B cell (primary cell): ENCODE measurements around the gene HAO1. TPM values are rescaled to one million over a fixed set of nuclear protein-coding genes. Genes with fewer than 3 reads are reported as not detected.

Experiments used
- ATAC-seq: fragments of 200-7000 bp; cut with Tn5 transposase; one replicate; pipeline ENCODE4 v1.10.0; 2021; ENCODE audit warnings: low read depth, mild to moderate bottlenecking, moderate number of reproducible peaks, moderate library complexity
- CTCF ChIA-PET: fragments of 350-600 bp; sonication (Branson Sonifier 250); formaldehyde crosslinking; loops from one replicate; lab custom pipeline; 2021; ENCODE audit warnings: antibody characterized with exemption, inconsistent platforms; lab: Charles Lee
- POLR2A ChIA-PET: fragments of 350-600 bp; sonication (Branson Sonifier 250); formaldehyde crosslinking; loops from one replicate; lab custom pipeline; 2021; ENCODE audit warnings: antibody characterized with exemption; lab: Charles Lee
- DNase-seq: peaks from one replicate; pipeline ENCODE4 v3.0.0; 2013
- H2AFZ ChIP-seq: 2 replicates; pipeline ENCODE4 v1.6.1; 2012; ENCODE audit warnings: mild to moderate bottlenecking, low read depth, low read length; ENCODE audit not compliant: insufficient read depth, poor library complexity, severe bottlenecking
- H3K27ac ChIP-seq, 2 donors: 1 replicate in 1 of 2; 2 replicates in 1 of 2; pipeline ENCODE4 v1.5.1; 2012 to 2013; ENCODE audit warnings: low read length in 2 of 2, mild to moderate bottlenecking in 2 of 2, moderate library complexity in 1 of 2
- H3K27me3 ChIP-seq, 4 experiments: fragments of 200-600 bp in 1 of 4; sonication (generic) in 1 of 4; replicated peaks in 1 of 4; 1 replicate in 2 of 4; 2 replicates in 2 of 4; pipeline versions ENCODE4 v1.6.1 to v1.7.0; 2013 to 2016; ENCODE audit warnings: low read length in 3 of 4, mild to moderate bottlenecking in 2 of 4, mixed read lengths in 1 of 4, moderate library complexity in 1 of 4; ENCODE audit not compliant: insufficient read depth in 4 of 4, control insufficient read depth in 3 of 4; ENCODE audit errors: control extremely low read depth in 1 of 4
- H3K36me3 ChIP-seq, 2 experiments: replicated peaks in 1 of 2; 1 replicate in 1 of 2; 2 replicates in 1 of 2; pipeline versions ENCODE4 v1.6.1 to v1.7.1; 2013; ENCODE audit warnings: low read length in 1 of 2; ENCODE audit not compliant: insufficient read depth in 2 of 2, control insufficient read depth in 1 of 2; ENCODE audit errors: control extremely low read depth in 1 of 2, extremely low read depth in 1 of 2
- H3K4me1 ChIP-seq, 2 donors: fragments of 200-600 bp in 1 of 2; sonication (generic) in 1 of 2; 1 replicate in 1 of 2; 2 replicates in 1 of 2; pipeline versions ENCODE4 v1.5.1 to v1.6.1; 2013 to 2017; ENCODE audit warnings: low read length in 2 of 2; ENCODE audit not compliant: control insufficient read depth in 2 of 2, insufficient read depth in 2 of 2
- H3K4me2 ChIP-seq: replicated peaks from 2 replicates; pipeline ENCODE3; 2012; ENCODE audit warnings: mild to moderate bottlenecking, low read depth, low read length; ENCODE audit not compliant: poor library complexity, severe bottlenecking
- H3K4me3 ChIP-seq, 5 experiments: fragments of 200-600 bp in 1 of 5; sonication (generic) in 1 of 5; 1 replicate in 3 of 5; 2 replicates in 2 of 5; pipeline versions ENCODE4 v1.5.1 to v1.7.0; 2011 to 2016; ENCODE audit warnings: low read length in 4 of 5, mild to moderate bottlenecking in 4 of 5, low read depth in 2 of 5, control low read depth in 1 of 5, moderate library complexity in 1 of 5; ENCODE audit not compliant: insufficient read depth in 1 of 5; ENCODE audit errors: control extremely low read depth in 1 of 5, extremely low read depth in 1 of 5
- H3K79me2 ChIP-seq: fragments of 200-600 bp; sonication (generic); one replicate; pipeline ENCODE4 v1.6.0; 2016; ENCODE audit warnings: low read length; ENCODE audit not compliant: control insufficient read depth, insufficient read depth
- H3K9ac ChIP-seq: fragments of 200-600 bp; sonication (generic); 2 replicates; pipeline ENCODE4 v1.6.1; 2017; ENCODE audit warnings: mild to moderate bottlenecking, low read length, moderate library complexity
- H3K9me3 ChIP-seq, 3 donors: one replicate each; pipeline versions ENCODE4 v1.6.1 to v1.7.1; 2013; ENCODE audit warnings: low read length in 2 of 3; ENCODE audit not compliant: control insufficient read depth in 2 of 3, insufficient read depth in 1 of 3; ENCODE audit errors: control extremely low read depth in 1 of 3
- H4K20me1 ChIP-seq: 2 replicates; pipeline ENCODE4 v1.6.0; 2012; ENCODE audit warnings: mild to moderate bottlenecking, low read length; ENCODE audit not compliant: insufficient read depth, control insufficient read depth, poor library complexity, severe bottlenecking
- H3K27ac Mint-ChIP-seq: one replicate; pipeline ENCODE4 v1.8.0; 2021; ENCODE audit warnings: mixed read lengths
- H3K27me3 Mint-ChIP-seq: one replicate; pipeline ENCODE4 v1.8.0; 2021; ENCODE audit warnings: mixed read lengths
- H3K4me1 Mint-ChIP-seq: one replicate; pipeline ENCODE4 v1.8.0; 2021; ENCODE audit warnings: mixed read lengths
- H3K4me3 Mint-ChIP-seq: one replicate; pipeline ENCODE4 v1.8.0; 2021; ENCODE audit warnings: mixed read lengths
- H3K9me3 Mint-ChIP-seq: one replicate; pipeline ENCODE4 v1.8.0; 2022; ENCODE audit warnings: mixed read lengths; ENCODE audit not compliant: insufficient read depth
- CTCF ChIP-seq: fragments of 200-600 bp; IDR thresholded peaks from one replicate; pipeline ENCODE4 v1.8.0; 2022; ENCODE audit warnings: antibody characterized with exemption, mild to moderate bottlenecking
- EZH2 ChIP-seq: IDR thresholded peaks from 2 replicates; pipeline ENCODE4 v1.6.1; 2012; ENCODE audit warnings: borderline replicate concordance, low read depth, mild to moderate bottlenecking, moderate library complexity, low read length; ENCODE audit not compliant: insufficient read depth, poor library complexity, severe bottlenecking
- WGBS: methylation state at CpG from one replicate; pipeline ENCODE4 v1.1.5; 2013; ENCODE audit warnings: missing lambda C conversion rate; ENCODE audit not compliant: insufficient coverage; 5-methylcytosine and 5-hydroxymethylcytosine counted together
- intact Hi-C: fragments of 100-400 bp; cut with micrococcal nuclease; formaldehyde crosslinking; loops from one replicate; pipeline ENCODE4 v1.10.0; 2022
- polyA plus RNA-seq: library from polyadenylated mRNA; depleted of rRNA; stranded (reverse); fragments of >200 nt; gene quantifications from 2 replicates; pipeline ENCODE4 v1.2.3, GENCODE V29; 2012
- total RNA-seq, 2 donors: library from RNA; stranded (reverse); fragments of 120-200 nt in 1 of 2; gene quantifications; 1 replicate in 1 of 2; 2 replicates in 1 of 2; pipeline versions ENCODE4 v1.2.3 to v1.2.4, GENCODE V29; 2013 to 2022

Gene HAO1
- total and polyA plus RNA-seq, 2 donors (not counting 1 experiment from before 2014, with no cell fraction given): not detected

GRCh38 chr20:7926767-7927166 is 13.5 kb downstream of the HAO1 start:
- H3K9me3 Mint-ChIP-seq: no peaks in the 10 kb centered on the region
- Histone ChIP-seq H3K79me2 (no peaks in the 10 kb centered on the region), H2AFZ (no peak overlapping the region), H4K20me1 (no peaks in the 10 kb centered on the region), H3K4me2 (no peak overlapping the region), H3K27me3 (no peaks in the 10 kb centered on the region), H3K27ac (no peak overlapping the region), H3K9ac (no peak overlapping the region), H3K9me3 (peaks cover 0 to 2% (median 0%) of the 10 kb centered on the region in 3 donors), H3K36me3 (no peaks in the 10 kb centered on the region), H3K4me1 (no peaks in the 10 kb centered on the region), H3K4me3 (no peak overlapping the region)
- intact Hi-C loops: no loop called here
- POLR2A ChIA-PET: no interaction called here
- H3K27ac Mint-ChIP-seq: no peak overlapping the region
- no peak for DNase-seq
- H3K4me1 Mint-ChIP-seq: no peaks in the 10 kb centered on the region
- TF ChIP-seq CTCF (no peak), EZH2 (no peak)
- H3K4me3 Mint-ChIP-seq: no peak overlapping the region
- CTCF ChIA-PET: interaction anchor here (0.6 to 3.7 kb wide), 3 partner anchors 9 to 208 kb away, joined by 3 to 17 read pairs (median 4); no protein-coding TSS in a partner anchor
- WGBS: no CpG with 5 or more reads among the region's 1 CpG
- H3K27me3 Mint-ChIP-seq: peaks cover 3% of the 10 kb centered on the region
- ATAC-seq: no peak

- H3K27me3 ChIP-seq: no peaks in the 10 kb centered on the region
- H3K4me2 ChIP-seq: no peak overlapping the region
- no peak overlapping the region for H3K4me3 ChIP-seq
- TF ChIP-seq EZH2 (no peak), CTCF (no peak)
- intact Hi-C loops: no loop called here
- Mint-ChIP-seq H3K27me3 (peaks cover 3% of the 10 kb centered on the region), H3K4me3 (no peak overlapping the region), H3K4me1 (no peaks in the 10 kb centered on the region), H3K9me3 (no peaks in the 10 kb centered on the region), H3K27ac (no peak overlapping the region)
- DNase-seq (no peak), ATAC-seq (no peak)
- no peak overlapping the region for H2AFZ ChIP-seq
- no peak overlapping the region for H3K9ac ChIP-seq
- H3K9me3 ChIP-seq: peaks cover 0 to 2% (median 0%) of the 10 kb centered on the region in 3 donors
- H3K4me1 ChIP-seq: no peaks in the 10 kb centered on the region
- no CpG with 5 or more reads among the region's 3 CpGs for WGBS
- ChIA-PET CTCF (interaction anchor here (0.6 to 3.7 kb wide), 3 partner anchors 10 to 209 kb away, joined by 3 to 17 read pairs (median 4); no protein-coding TSS in a partner anchor), POLR2A (no interaction called here)
- no peaks in the 10 kb centered on the region for H4K20me1 ChIP-seq
- H3K36me3 ChIP-seq: no peaks in the 10 kb centered on the region
- no peaks in the 10 kb centered on the region for H3K79me2 ChIP-seq
- H3K27ac ChIP-seq: no peak overlapping the region
Observed at GRCh38 chr20:7926323-7926722, 13.9 kb downstream of the HAO1 start.
